ENCODE results near the gene HDAC7. TPM values are rescaled to one million over a fixed set of nuclear protein-coding genes. Genes with fewer than 3 reads are reported as not detected.

HDAC7 gene
- total and polyA plus RNA-seq, 2 experiments from 2014 or later, result 41.3 to 60.1 TPM

- H2AFZ ChIP-seq, result no peak overlapping the region
- no peaks in the 10 kb centered on the region for H3F3A ChIP-seq (replicated peaks; ENCODE audit: low read depth)
- Mint-ChIP-seq H3K4me3 (no peak overlapping the region), H3K36me3 (ENCODE audit: low read depth) (no peaks in the 10 kb centered on the region), H3K27ac (no peak overlapping the region), H3K9me3 (no peaks in the 10 kb centered on the region), H3K4me1 (no peaks in the 10 kb centered on the region), H3K27me3 (ENCODE audit: insufficient read depth, low read depth, poor library complexity) (peaks cover 4% of the 10 kb centered on the region)
- no peaks in the 10 kb centered on the region for H3K36me3 ChIP-seq (ENCODE audit: insufficient read depth)
- no peak overlapping the region for H3K4me2 ChIP-seq
- 0 out of 2 replicates have a peak, but pooled peaks cover 3% of the 10 kb centered on the region for H3K9me2 ChIP-seq (ENCODE audit: insufficient read depth)
- DNase-seq (ENCODE audit: low spot score) (no peak), ATAC-seq (no peak)
- H3K27ac ChIP-seq (ENCODE audit: low read depth), result no peak overlapping the region
- no peaks in the 10 kb centered on the region for H3K4me1 ChIP-seq (ENCODE audit: insufficient read depth)
- H3K4me3 ChIP-seq, result no peak overlapping the region
- no peak for TF ChIP-seq STAT1 (IDR thresholded peaks at IDR 0.05; ENCODE audit: unreplicated experiment)
- no peak for TF ChIP-seq CREB1 (CRISPR knock-in tag; IDR thresholded peaks at IDR 0.05; ENCODE audit: low read depth)
- no peak for TF ChIP-seq ZNF331 (CRISPR knock-in tag; IDR thresholded peaks at IDR 0.05; ENCODE audit: low read depth)
- no peak for TF ChIP-seq EZH2phosphoT487 (IDR thresholded peaks at IDR 0.05; ENCODE audit: unreplicated experiment)
- no peak for TF ChIP-seq POLR2AphosphoS5 (IDR thresholded peaks at IDR 0.05; ENCODE audit: low read depth)
- no peaks in the 10 kb centered on the region for H3K79me2 ChIP-seq (replicated peaks; ENCODE audit: insufficient read depth)
- no peaks in the 10 kb centered on the region for H3K27me3 ChIP-seq (ENCODE audit: insufficient read depth)
- H4K20me1 ChIP-seq (replicated peaks; ENCODE audit: insufficient read depth), result no peaks in the 10 kb centered on the region; the same call in 1 of the 2 replicates
These were observed 43.8 kb upstream of the HDAC7 start for GRCh38 chr12:47863467-47863866.

GRCh38 chr12:47862881-47863280 lies 43.2 kb upstream of the HDAC7 start:
- no peak overlapping the region for H3K27ac ChIP-seq (ENCODE audit: low read depth)
- Mint-ChIP-seq H3K9me3 (no peaks in the 10 kb centered on the region), H3K4me3 (no peak overlapping the region), H3K4me1 (no peaks in the 10 kb centered on the region), H3K27me3 (ENCODE audit: insufficient read depth, low read depth, poor library complexity) (peaks cover 4% of the 10 kb centered on the region), H3K36me3 (ENCODE audit: low read depth) (no peaks in the 10 kb centered on the region), H3K27ac (no peak overlapping the region)
- H3F3A ChIP-seq (replicated peaks; ENCODE audit: low read depth), result no peaks in the 10 kb centered on the region
- H3K27me3 ChIP-seq (ENCODE audit: insufficient read depth), result no peaks in the 10 kb centered on the region
- no peaks in the 10 kb centered on the region for H3K4me1 ChIP-seq (ENCODE audit: insufficient read depth)
- ATAC-seq, result no peak
- H3K36me3 ChIP-seq (ENCODE audit: insufficient read depth), result no peaks in the 10 kb centered on the region
- 0 out of 2 replicates have a peak, but pooled peaks cover 3% of the 10 kb centered on the region for H3K9me2 ChIP-seq (ENCODE audit: insufficient read depth)
- H3K4me3 ChIP-seq, result no peak overlapping the region
- H2AFZ ChIP-seq, result no peak overlapping the region
- no peak overlapping the region for H3K4me2 ChIP-seq
- no peaks in the 10 kb centered on the region for H3K79me2 ChIP-seq (replicated peaks; ENCODE audit: insufficient read depth)
- no peak for DNase-seq (ENCODE audit: low spot score)
- TF ChIP-seq STAT1 (IDR thresholded peaks at IDR 0.05; ENCODE audit: unreplicated experiment) (no peak), POLR2AphosphoS5 (IDR thresholded peaks at IDR 0.05; ENCODE audit: low read depth) (no peak), CTCF (conservative IDR thresholded peaks at IDR 0.05; ENCODE audit: low read depth in 2 of 2) (no peak)
- H4K20me1 ChIP-seq (replicated peaks; ENCODE audit: insufficient read depth), result no peaks in the 10 kb centered on the region; the same call in 1 of the 2 replicates

GRCh38 chr12:47862167-47862750 lies 42.6 kb upstream of the HDAC7 start:
- H3K27me3 ChIP-seq (ENCODE audit: insufficient read depth), result no peaks in the 10 kb centered on the region
- no peaks in the 10 kb centered on the region for H3K36me3 ChIP-seq (ENCODE audit: insufficient read depth)
- no peaks in the 10 kb centered on the region for H3K9me3 Mint-ChIP-seq
- DNase-seq (ENCODE audit: low spot score) (no peak), ATAC-seq (no peak)
- no peak overlapping the region for H3K4me2 ChIP-seq
- H3K79me2 ChIP-seq (replicated peaks; ENCODE audit: insufficient read depth), result no peaks in the 10 kb centered on the region
- no peak overlapping the region for H3K27ac Mint-ChIP-seq
- 0 out of 2 replicates have a peak, but pooled peaks cover 3% of the 10 kb centered on the region for H3K9me2 ChIP-seq (ENCODE audit: insufficient read depth)
- peaks cover 5% of the 10 kb centered on the region for H3K27me3 Mint-ChIP-seq (ENCODE audit: insufficient read depth, low read depth, poor library complexity)
- H3K4me3 Mint-ChIP-seq, result no peak overlapping the region
- H2AFZ ChIP-seq, result no peak overlapping the region
- H4K20me1 ChIP-seq (replicated peaks; ENCODE audit: insufficient read depth), result no peaks in the 10 kb centered on the region; the same call in 1 of the 2 replicates
- no peaks in the 10 kb centered on the region for H3F3A ChIP-seq (replicated peaks; ENCODE audit: low read depth)
- no peak overlapping the region for H3K27ac ChIP-seq (ENCODE audit: low read depth)
- no peaks in the 10 kb centered on the region for H3K36me3 Mint-ChIP-seq (ENCODE audit: low read depth)
- no peaks in the 10 kb centered on the region for H3K4me1 Mint-ChIP-seq
- H3K4me3 ChIP-seq, result no peak overlapping the region
- H3K4me1 ChIP-seq (ENCODE audit: insufficient read depth), result no peaks in the 10 kb centered on the region
- TF ChIP-seq ZNF114 (CRISPR knock-in tag; IDR thresholded peaks at IDR 0.05), result no peak
- TF ChIP-seq, protein P1, sequence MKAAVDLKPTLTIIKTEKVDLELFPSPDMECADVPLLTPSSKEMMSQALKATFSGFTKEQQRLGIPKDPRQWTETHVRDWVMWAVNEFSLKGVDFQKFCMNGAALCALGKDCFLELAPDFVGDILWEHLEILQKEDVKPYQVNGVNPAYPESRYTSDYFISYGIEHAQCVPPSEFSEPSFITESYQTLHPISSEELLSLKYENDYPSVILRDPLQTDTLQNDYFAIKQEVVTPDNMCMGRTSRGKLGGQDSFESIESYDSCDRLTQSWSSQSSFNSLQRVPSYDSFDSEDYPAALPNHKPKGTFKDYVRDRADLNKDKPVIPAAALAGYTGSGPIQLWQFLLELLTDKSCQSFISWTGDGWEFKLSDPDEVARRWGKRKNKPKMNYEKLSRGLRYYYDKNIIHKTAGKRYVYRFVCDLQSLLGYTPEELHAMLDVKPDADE (IDR thresholded peaks at IDR 0.05), result no peak
- no peak for TF ChIP-seq ZNF331 (CRISPR knock-in tag; IDR thresholded peaks at IDR 0.05; ENCODE audit: low read depth)
- no peak for TF ChIP-seq CTCF (conservative IDR thresholded peaks at IDR 0.05; ENCODE audit: low read depth in 2 of 2)
- no peak for TF ChIP-seq EZH2phosphoT487 (IDR thresholded peaks at IDR 0.05; ENCODE audit: unreplicated experiment)

Measured in GM23338 (cell line).